Loucy (cell line): ENCODE data around the gene ADCY7.

Source experiments
- H2AFZ ChIP-seq: fragments of 200-600 bp; sonication (generic); 2 replicates; pipeline ENCODE4 v1.6.0; 2016; ENCODE audit warnings: antibody characterized with exemption, mild to moderate bottlenecking, low read length, moderate library complexity
- H3F3A ChIP-seq: fragments of 200-600 bp; 2 replicates; pipeline ENCODE4 v1.6.0; 2016; ENCODE audit warnings: antibody characterized with exemption, low read depth, mild to moderate bottlenecking
- H3K27me3 ChIP-seq: fragments of 200-600 bp; sonication (generic); 2 replicates; pipeline ENCODE4 v1.6.1; 2014; ENCODE audit warnings: low read length, mild to moderate bottlenecking; ENCODE audit not compliant: insufficient read depth, poor library complexity, severe bottlenecking
- H3K36me3 ChIP-seq: fragments of 200-600 bp; sonication (generic); 2 replicates; pipeline ENCODE4 v1.6.1; 2016; ENCODE audit warnings: low read length; ENCODE audit not compliant: insufficient read depth
- H3K4me1 ChIP-seq: fragments of 200-600 bp; sonication (generic); 2 replicates; pipeline ENCODE4 v1.5.1; 2014; ENCODE audit warnings: low read length, mild to moderate bottlenecking; ENCODE audit not compliant: insufficient read depth, poor library complexity, severe bottlenecking
- H3K4me2 ChIP-seq: fragments of 200-600 bp; sonication (generic); 2 replicates; pipeline ENCODE4 v1.6.0; 2014; ENCODE audit warnings: antibody characterized with exemption, low read length, low read depth, mild to moderate bottlenecking; ENCODE audit not compliant: poor library complexity, severe bottlenecking
- H3K4me3 ChIP-seq: fragments of 200-600 bp; sonication (generic); 2 replicates; pipeline ENCODE4 v1.5.1; 2014; ENCODE audit warnings: low read length, mild to moderate bottlenecking, mixed read lengths; ENCODE audit not compliant: poor library complexity, severe bottlenecking
- H3K79me2 ChIP-seq: fragments of 200-600 bp; sonication (generic); 2 replicates; pipeline ENCODE4 v1.6.1; 2014; ENCODE audit warnings: low read length; ENCODE audit not compliant: insufficient read depth
- H3K9ac ChIP-seq: fragments of 200-600 bp; sonication (generic); 2 replicates; pipeline ENCODE4 v1.6.0; 2014; ENCODE audit warnings: mild to moderate bottlenecking, low read depth, low read length, moderate library complexity; ENCODE audit not compliant: poor library complexity, severe bottlenecking
- H3K9me2 ChIP-seq: fragments of 200-600 bp; sonication (generic); replicated peaks from 2 replicates; pipeline ENCODE4 v1.6.1; 2016; ENCODE audit warnings: low read depth, low read length, mixed read lengths
- H3K9me3 ChIP-seq: fragments of 200-600 bp; sonication (generic); 2 replicates; pipeline ENCODE4 v1.6.1; 2014; ENCODE audit warnings: mild to moderate bottlenecking, antibody characterized with exemption, low read length, low read depth; ENCODE audit not compliant: insufficient read depth
- H4K20me1 ChIP-seq: fragments of 200-600 bp; sonication (generic); 2 replicates; pipeline ENCODE4 v1.6.0; 2014; ENCODE audit warnings: antibody characterized with exemption, low read length, mild to moderate bottlenecking; ENCODE audit not compliant: insufficient read depth, poor library complexity, severe bottlenecking
- CTCF ChIP-seq: fragments of 200-600 bp; sonication (generic); conservative IDR thresholded peaks from 2 replicates; pipeline ENCODE4 v1.5.1; 2014; ENCODE audit warnings: mild to moderate bottlenecking, antibody characterized with exemption, low read length
- EZH2phosphoT487 ChIP-seq: fragments of 200-600 bp; IDR thresholded peaks from 2 replicates; pipeline ENCODE4 v1.6.1; 2018; ENCODE audit warnings: antibody characterized with exemption, mild to moderate bottlenecking, moderate library complexity, borderline replicate concordance

ADCY7 gene

GRCh38 chr16:50303605-50304466, 37.5 kb downstream of the ADCY7 start:
- Histone ChIP-seq H3K4me2 (no peak overlapping the region), H4K20me1 (no peaks in the 10 kb centered on the region), H2AFZ (no peak overlapping the region), H3K27me3 (no peaks in the 10 kb centered on the region), H3K36me3 (peaks cover 64% of the 10 kb centered on the region; the same call in 1 of the 2 replicates), H3F3A (no peaks in the 10 kb centered on the region), H3K79me2 (no peaks in the 10 kb centered on the region), H3K4me1 (no peaks in the 10 kb centered on the region), H3K4me3 (no peak overlapping the region), H3K9me3 (no peaks in the 10 kb centered on the region), H3K9me2 (no peaks in the 10 kb centered on the region), H3K9ac (no peak overlapping the region)
- TF ChIP-seq CTCF (no peak), EZH2phosphoT487 (no peak)

- H4K20me1 ChIP-seq: no peaks in the 10 kb centered on the region
- no peak overlapping the region for H3K4me2 ChIP-seq
- no peak overlapping the region for H3K9ac ChIP-seq
- H2AFZ ChIP-seq: no peak overlapping the region
- peaks cover 55% of the 10 kb centered on the region; the same call in 1 of the 2 replicates for H3K36me3 ChIP-seq
- H3K4me1 ChIP-seq: no peaks in the 10 kb centered on the region
- no peaks in the 10 kb centered on the region for H3K79me2 ChIP-seq
- H3K4me3 ChIP-seq: no peak overlapping the region
- H3K9me3 ChIP-seq: no peaks in the 10 kb centered on the region
- no peaks in the 10 kb centered on the region for H3F3A ChIP-seq
- H3K9me2 ChIP-seq: no peaks in the 10 kb centered on the region
- no peak for TF ChIP-seq CTCF
- TF ChIP-seq EZH2phosphoT487: no peak
- H3K27me3 ChIP-seq: no peaks in the 10 kb centered on the region
These were observed 38.4 kb downstream of the ADCY7 start for GRCh38 chr16:50304467-50305440.

- Histone ChIP-seq H3K36me3 (peaks cover 52% of the 10 kb centered on the region; the same call in 1 of the 2 replicates), H3K9me3 (no peaks in the 10 kb centered on the region), H4K20me1 (no peaks in the 10 kb centered on the region), H3F3A (no peaks in the 10 kb centered on the region), H3K9me2 (no peaks in the 10 kb centered on the region), H3K4me3 (no peak overlapping the region), H2AFZ (no peak overlapping the region), H3K4me1 (no peaks in the 10 kb centered on the region), H3K79me2 (no peaks in the 10 kb centered on the region), H3K9ac (no peak overlapping the region), H3K4me2 (no peak overlapping the region), H3K27me3 (no peaks in the 10 kb centered on the region)
- no peak for TF ChIP-seq CTCF
- TF ChIP-seq EZH2phosphoT487: no peak
These were observed 39.2 kb downstream of the ADCY7 start for GRCh38 chr16:50305441-50306061.
